Erythroblast (primary cell): ENCODE data around the gene DPEP2.
"Not testable (repeated sequence)": the region's sequence is repeated elsewhere in the genome, so short reads cannot be mapped to it uniquely, and the experiment has no call there.

Source experiments
- DNase-seq, 2 experiments: peaks; one replicate each; lab custom pipeline; 2025; lab: John Stamatoyannopoulos, UW
- GATA1 ChIP-seq: IDR thresholded peaks from 2 replicates; pipeline ENCODE4 v1.6.1; 2011; ENCODE audit warnings: low read depth, mild to moderate bottlenecking, control low read depth, low read length, moderate library complexity
- POLR2A ChIP-seq: IDR thresholded peaks from 2 replicates; pipeline ENCODE4 v1.6.1; 2011; ENCODE audit warnings: mild to moderate bottlenecking, low read length

Gene DPEP2

GRCh38 chr16:68022278-68022727 lies 23.0 kb upstream of the DPEP2 start:
- DNase-seq = peak in 1 of 2 experiments; percentile 55
- TF ChIP-seq GATA1 (no peak), POLR2A (no peak)

GRCh38 chr16:68021490-68021889 lies 22.2 kb upstream of the DPEP2 start:
- no peak for TF ChIP-seq POLR2A
- TF ChIP-seq GATA1 = no peak
- no peak for DNase-seq

- no peak for TF ChIP-seq POLR2A
- TF ChIP-seq GATA1 = no peak
These were observed 19.9 kb upstream of the DPEP2 start for GRCh38 chr16:68019167-68019680.

GRCh38 chr16:68015681-68016080 lies 16.4 kb upstream of the DPEP2 start, which contains the start of gene DPEP2NB:
Gene DPEP2NB (minus strand): TSS chr16:68015911. CDS start chr16:68015770, 141 bp downstream.
- no peak for TF ChIP-seq POLR2A

More at GRCh38 chr16:68019167-68019680, 19.9 kb upstream of the DPEP2 start:
- DNase-seq = no peak

GRCh38 chr16:68013440-68013839 lies 14.2 kb upstream of the DPEP2 start:
- TF ChIP-seq GATA1 (no peak), POLR2A (no peak)
- DNase-seq = no peak

More at GRCh38 chr16:68015681-68016080, 16.4 kb upstream of the DPEP2 start, which contains the start of gene DPEP2NB:
- no peak for DNase-seq

- DNase-seq = not testable (repeated sequence)
These were observed 10.6 kb upstream of the DPEP2 start for GRCh38 chr16:68009872-68010271.

GRCh38 chr16:68009157-68009735 lies 10.0 kb upstream of the DPEP2 start:
- TF ChIP-seq POLR2A (no peak), GATA1 (no peak)
- DNase-seq = no peak

GRCh38 chr16:68005786-68006286 lies 6.6 kb upstream of the DPEP2 start:
- no peak for DNase-seq
- TF ChIP-seq GATA1 = no peak
- TF ChIP-seq POLR2A = no peak

- no peak for TF ChIP-seq GATA1
- no peak for TF ChIP-seq POLR2A
- no peak for DNase-seq
These were observed 5.9 kb upstream of the DPEP2 start for GRCh38 chr16:68005211-68005610.

- no peak for TF ChIP-seq POLR2A
- TF ChIP-seq GATA1 = no peak
- no peak for DNase-seq
These were observed 3.7 kb upstream of the DPEP2 start for GRCh38 chr16:68003031-68003430.

GRCh38 chr16:68000450-68000849 lies 1.2 kb upstream of the DPEP2 start:
- no peak for DNase-seq
- TF ChIP-seq POLR2A (no peak), GATA1 (no peak)

- DNase-seq = no peak
- TF ChIP-seq GATA1 (no peak), POLR2A (no peak)
These were observed 701 bp upstream of the DPEP2 start for GRCh38 chr16:67999985-68000384.

GRCh38 chr16:67998231-67998778 lies 979 bp downstream of the DPEP2 start:
- DNase-seq = not testable (repeated sequence)

- TF ChIP-seq GATA1 (no peak), POLR2A (no peak)
- DNase-seq = peak; percentile 32 to 70
These were observed 2.6 kb downstream of the DPEP2 start for GRCh38 chr16:67996666-67997065.

- no peak for TF ChIP-seq GATA1
- no peak for TF ChIP-seq POLR2A
- peak; percentile 26 to 46 for DNase-seq
These were observed 3.9 kb downstream of the DPEP2 start for GRCh38 chr16:67995423-67995822.

GRCh38 chr16:67994040-67994408 lies 5.3 kb downstream of the DPEP2 start:
- peak; percentile 50 to 52 for DNase-seq
